PFSK-1 (cell line): ENCODE data around the gene RNPEPL1.

Source experiments
- POLR2AphosphoS5 ChIP-seq: IDR thresholded peaks from 2 replicates; pipeline ENCODE4 v1.6.1; 2012; ENCODE audit warnings: low read depth, mild to moderate bottlenecking, control low read depth, low read length, moderate library complexity
- REST ChIP-seq, 2 experiments: IDR thresholded peaks; 2 replicates each; pipeline versions ENCODE4 v1.6.1 to v1.8.0; 2011 to 2012; ENCODE audit warnings: low read depth in 2 of 2, low read length in 2 of 2, control low read depth in 1 of 2, inconsistent platforms in 1 of 2, mild to moderate bottlenecking in 1 of 2, moderate library complexity in 1 of 2; ENCODE audit not compliant: insufficient read depth in 1 of 2
- SIN3A ChIP-seq: IDR thresholded peaks from 2 replicates; pipeline ENCODE4 v1.6.1; 2012; ENCODE audit warnings: mild to moderate bottlenecking, low read length, moderate library complexity, borderline replicate concordance; ENCODE audit not compliant: insufficient read depth
- TAF1 ChIP-seq: IDR thresholded peaks from 2 replicates; pipeline ENCODE4 v1.6.1; 2012; ENCODE audit warnings: low read length, control low read depth, borderline replicate concordance; ENCODE audit not compliant: insufficient read depth

- TF ChIP-seq POLR2AphosphoS5: no peak
- no peak for TF ChIP-seq TAF1
- no peak for TF ChIP-seq REST (IDR thresholded peaks at IDR 0.05; ENCODE audit: insufficient read depth in 1 of 2, low read depth in 2 of 2, low read length in 2 of 2)
- TF ChIP-seq SIN3A: no peak
Measured at GRCh38 chr2:240532031-240532775, 36.1 kb upstream of the RNPEPL1 start.
